ENCODE measurements around the gene ZNF678. TPM values are rescaled to one million over a fixed set of nuclear protein-coding genes. Genes with fewer than 3 reads are reported as not detected.
"Not testable (repeated sequence)": the region's sequence is repeated elsewhere in the genome, so short reads cannot be mapped to it uniquely, and the experiment has no call there.

The ZNF678 gene
- polyA plus RNA-seq, 3 donors, result 1.5 to 1.9 (median 1.7) TPM

GRCh38 chr1:227707846-227708245, 144.5 kb downstream of the ZNF678 start:
- intact Hi-C loops (cut with micrococcal nuclease), result no loop called here
- H3K9me3 ChIP-seq (replicated peaks in 1 of 2; ENCODE audit: control insufficient read depth in 1 of 2, insufficient read depth in 1 of 2, low read length in 2 of 2), result peaks cover 28 to 45% of the 10 kb centered on the region in 2 donors
- no peaks in the 10 kb centered on the region for H3K4me1 ChIP-seq (ENCODE audit: control insufficient read depth in 1 of 2, insufficient read depth in 2 of 2, low read length in 2 of 2)
- Mint-ChIP-seq H3K27ac (no peak overlapping the region), H3K36me3 (no peaks in the 10 kb centered on the region), H3K9me3 (peaks cover 20 to 61% (median 51%) of the 10 kb centered on the region in 7 donors), H3K4me3 (no peak overlapping the region), H3K4me1 (no peaks in the 10 kb centered on the region), H3K27me3 (ENCODE audit: low read depth in 3 of 3) (peaks cover 0 to 2% (median 0%) of the 10 kb centered on the region in 3 donors)
- no peak overlapping the region for H3K9ac ChIP-seq (ENCODE audit: insufficient read depth, low read length, poor library complexity, severe bottlenecking)
- 40% methylated on average over 1 of the region's 1 CpG for WGBS (ENCODE audit: insufficient coverage)
- no peaks in the 10 kb centered on the region for H4K20me1 ChIP-seq (ENCODE audit: insufficient read depth, low read length)
- no peaks in the 10 kb centered on the region for H3K36me3 ChIP-seq (replicated peaks in 1 of 2; ENCODE audit: control insufficient read depth in 1 of 2, insufficient read depth in 2 of 2, low read length in 2 of 2)
- H3K4me3 ChIP-seq (replicated peaks in 1 of 3; ENCODE audit: low read depth in 2 of 3, low read length in 3 of 3), result no peak overlapping the region
- no peaks in the 10 kb centered on the region for H3K79me2 ChIP-seq (ENCODE audit: insufficient read depth, low read length)
- H3K27ac ChIP-seq (ENCODE audit: low read depth in 1 of 2, low read length in 2 of 2), result no peak overlapping the region
- no peak for DNase-seq
- TF ChIP-seq, protein P1, sequence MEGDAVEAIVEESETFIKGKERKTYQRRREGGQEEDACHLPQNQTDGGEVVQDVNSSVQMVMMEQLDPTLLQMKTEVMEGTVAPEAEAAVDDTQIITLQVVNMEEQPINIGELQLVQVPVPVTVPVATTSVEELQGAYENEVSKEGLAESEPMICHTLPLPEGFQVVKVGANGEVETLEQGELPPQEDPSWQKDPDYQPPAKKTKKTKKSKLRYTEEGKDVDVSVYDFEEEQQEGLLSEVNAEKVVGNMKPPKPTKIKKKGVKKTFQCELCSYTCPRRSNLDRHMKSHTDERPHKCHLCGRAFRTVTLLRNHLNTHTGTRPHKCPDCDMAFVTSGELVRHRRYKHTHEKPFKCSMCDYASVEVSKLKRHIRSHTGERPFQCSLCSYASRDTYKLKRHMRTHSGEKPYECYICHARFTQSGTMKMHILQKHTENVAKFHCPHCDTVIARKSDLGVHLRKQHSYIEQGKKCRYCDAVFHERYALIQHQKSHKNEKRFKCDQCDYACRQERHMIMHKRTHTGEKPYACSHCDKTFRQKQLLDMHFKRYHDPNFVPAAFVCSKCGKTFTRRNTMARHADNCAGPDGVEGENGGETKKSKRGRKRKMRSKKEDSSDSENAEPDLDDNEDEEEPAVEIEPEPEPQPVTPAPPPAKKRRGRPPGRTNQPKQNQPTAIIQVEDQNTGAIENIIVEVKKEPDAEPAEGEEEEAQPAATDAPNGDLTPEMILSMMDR (IDR thresholded peaks at IDR 0.05), result no peak
- no peak overlapping the region for H3K4me2 ChIP-seq (replicated peaks; ENCODE audit: extremely low read depth, low read length, poor library complexity, severe bottlenecking)
- H3K27me3 ChIP-seq (ENCODE audit: control insufficient read depth in 2 of 2, insufficient read depth in 2 of 2, low read length in 2 of 2), result no peaks in the 10 kb centered on the region
- no peak overlapping the region for H2AFZ ChIP-seq (ENCODE audit: insufficient read depth, low read depth, low read length, poor library complexity, severe bottlenecking)

GRCh38 chr1:227709451-227709850, 146.1 kb downstream of the ZNF678 start:
- Histone ChIP-seq H3K4me1 (ENCODE audit: control insufficient read depth in 1 of 2, insufficient read depth in 2 of 2, low read length in 2 of 2) (no peaks in the 10 kb centered on the region), H3K27me3 (ENCODE audit: control insufficient read depth in 2 of 2, insufficient read depth in 2 of 2, low read length in 2 of 2) (no peaks in the 10 kb centered on the region), H2AFZ (ENCODE audit: insufficient read depth, low read depth, low read length, poor library complexity, severe bottlenecking) (no peak overlapping the region), H3K79me2 (ENCODE audit: insufficient read depth, low read length) (no peaks in the 10 kb centered on the region), H3K36me3 (replicated peaks in 1 of 2; ENCODE audit: control insufficient read depth in 1 of 2, insufficient read depth in 2 of 2, low read length in 2 of 2) (no peaks in the 10 kb centered on the region), H3K4me2 (replicated peaks; ENCODE audit: extremely low read depth, low read length, poor library complexity, severe bottlenecking) (no peak overlapping the region), H3K27ac (ENCODE audit: low read depth in 1 of 2, low read length in 2 of 2) (no peak overlapping the region), H3K9ac (ENCODE audit: insufficient read depth, low read length, poor library complexity, severe bottlenecking) (no peak overlapping the region), H3K9me3 (replicated peaks in 1 of 2; ENCODE audit: control insufficient read depth in 1 of 2, insufficient read depth in 1 of 2, low read length in 2 of 2) (peaks cover 41 to 48% of the 10 kb centered on the region in 2 donors), H4K20me1 (ENCODE audit: insufficient read depth, low read length) (no peaks in the 10 kb centered on the region), H3K4me3 (replicated peaks in 1 of 3; ENCODE audit: low read depth in 2 of 3, low read length in 3 of 3) (no peak overlapping the region)
- no peak overlapping the region for H3K27ac Mint-ChIP-seq
- TF ChIP-seq, protein P1 (IDR thresholded peaks at IDR 0.05), result no peak
- no CpG with 5 or more reads among the region's 1 CpG for WGBS (ENCODE audit: insufficient coverage)
- peaks cover 17 to 61% (median 53%) of the 10 kb centered on the region in 7 donors for H3K9me3 Mint-ChIP-seq
- H3K27me3 Mint-ChIP-seq (ENCODE audit: low read depth in 3 of 3), result peaks cover 0 to 4% (median 2%) of the 10 kb centered on the region in 3 donors
- no peak overlapping the region for H3K4me3 Mint-ChIP-seq
- H3K36me3 Mint-ChIP-seq, result no peaks in the 10 kb centered on the region
- no peak for DNase-seq
- intact Hi-C loops (cut with micrococcal nuclease), result no loop called here
- no peaks in the 10 kb centered on the region for H3K4me1 Mint-ChIP-seq

DNA sequence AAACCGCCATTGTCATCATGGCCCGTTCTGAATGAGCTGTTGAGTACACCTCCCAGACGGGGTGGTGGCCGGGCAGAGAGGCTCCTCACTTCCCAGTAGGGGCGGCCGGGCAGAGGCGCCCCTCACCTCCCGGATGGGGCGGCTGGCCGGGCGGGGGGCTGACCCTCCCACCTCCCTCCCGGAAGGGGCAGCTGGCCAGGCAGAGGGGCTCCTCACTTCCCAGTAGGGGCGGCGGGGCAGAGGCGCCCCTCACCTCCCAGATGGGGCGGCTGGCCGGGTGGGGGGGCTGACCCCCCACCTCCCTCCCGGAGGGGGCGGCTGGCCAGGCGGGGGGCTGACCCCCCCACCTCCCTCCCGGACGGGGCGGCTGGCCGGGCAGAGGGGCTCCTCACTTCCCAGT, 147.1 kb downstream of the ZNF678 start:
- H3K27ac ChIP-seq (ENCODE audit: low read depth in 1 of 2, low read length in 2 of 2); H3K4me1 Mint-ChIP-seq; H3K4me3 ChIP-seq (replicated peaks in 1 of 3; ENCODE audit: low read depth in 2 of 3, low read length in 3 of 3); H4K20me1 ChIP-seq (ENCODE audit: insufficient read depth, low read length); H3K4me2 ChIP-seq (replicated peaks; ENCODE audit: extremely low read depth, low read length, poor library complexity, severe bottlenecking); intact Hi-C loops (cut with micrococcal nuclease); H3K79me2 ChIP-seq (ENCODE audit: insufficient read depth, low read length); H3K4me3 Mint-ChIP-seq; H3K36me3 ChIP-seq (replicated peaks in 1 of 2; ENCODE audit: control insufficient read depth in 1 of 2, insufficient read depth in 2 of 2, low read length in 2 of 2); H2AFZ ChIP-seq (ENCODE audit: insufficient read depth, low read depth, low read length, poor library complexity, severe bottlenecking); H3K4me1 ChIP-seq (ENCODE audit: control insufficient read depth in 1 of 2, insufficient read depth in 2 of 2, low read length in 2 of 2); H3K9ac ChIP-seq (ENCODE audit: insufficient read depth, low read length, poor library complexity, severe bottlenecking); H3K27me3 Mint-ChIP-seq (ENCODE audit: low read depth in 3 of 3); H3K27ac Mint-ChIP-seq; DNase-seq; H3K27me3 ChIP-seq (ENCODE audit: control insufficient read depth in 2 of 2, insufficient read depth in 2 of 2, low read length in 2 of 2); H3K36me3 Mint-ChIP-seq: not testable (repeated sequence)
- WGBS (ENCODE audit: insufficient coverage), result 100% methylated on average over 2 of the region's 24 CpGs
- H3K9me3 Mint-ChIP-seq, result peaks cover 23 to 65% (median 55%) of the 10 kb centered on the region in 7 donors
- peaks cover 41 to 53% of the 10 kb centered on the region in 2 donors for H3K9me3 ChIP-seq (replicated peaks in 1 of 2; ENCODE audit: control insufficient read depth in 1 of 2, insufficient read depth in 1 of 2, low read length in 2 of 2)
